Tibial artery (tissue), 4 donors: ENCODE results near the gene MLC1.

Source experiments
- DNase-seq, 2 donors: peaks; one replicate each; pipeline ENCODE4 v3.0.0-alpha.2; 2019
- H3K27ac ChIP-seq, 2 donors: fragments of 200-600 bp; sonication (generic) in 1 of 2; 1 replicate in 1 of 2; 2 replicates in 1 of 2; pipeline ENCODE4 v1.5.1; 2018 to 2019; ENCODE audit warnings: mild to moderate bottlenecking in 1 of 2
- H3K27me3 ChIP-seq, 2 donors: fragments of 200-600 bp; sonication (generic) in 1 of 2; one replicate each; pipeline versions ENCODE4 v1.5.1 to v1.6.0; 2016 to 2019
- H3K36me3 ChIP-seq, 3 donors: fragments of 200-600 bp; sonication (generic) in 2 of 3; one replicate each; pipeline ENCODE4 v1.5.1; 2016 to 2019; ENCODE audit warnings: mild to moderate bottlenecking in 2 of 3
- H3K4me1 ChIP-seq, 4 donors: fragments of 200-600 bp; sonication (generic) in 2 of 4; 1 replicate in 3 of 4; 2 replicates in 1 of 4; pipeline ENCODE4 v1.5.1; 2016 to 2019
- H3K4me3 ChIP-seq, 2 donors: fragments of 200-600 bp; sonication (generic) in 1 of 2; 1 replicate in 1 of 2; 2 replicates in 1 of 2; pipeline ENCODE4 v1.5.1; 2018 to 2019; ENCODE audit warnings: mild to moderate bottlenecking in 2 of 2
- H3K9me3 ChIP-seq, 3 donors: fragments of 200-600 bp; sonication (generic) in 1 of 3; one replicate each; pipeline ENCODE4 v1.5.1; 2016 to 2019
- intact Hi-C: fragments of 100-400 bp; cut with DNase I; formaldehyde crosslinking; loops from one replicate; pipeline ENCODE4 v1.15.0; 2023; ENCODE audit warnings: low total_unique reads
- TF ChIP-seq, protein P1 (sequence below), 2 experiments: fragments of 200-600 bp in 1 of 2; fragments of 450-650 bp in 1 of 2; IDR thresholded peaks; one replicate each; pipeline ENCODE4 v1.5.1; 2017 to 2019; ENCODE audit warnings: antibody characterized with exemption in 2 of 2, mild to moderate bottlenecking in 1 of 2, moderate library complexity in 1 of 2

The MLC1 gene

DNA sequence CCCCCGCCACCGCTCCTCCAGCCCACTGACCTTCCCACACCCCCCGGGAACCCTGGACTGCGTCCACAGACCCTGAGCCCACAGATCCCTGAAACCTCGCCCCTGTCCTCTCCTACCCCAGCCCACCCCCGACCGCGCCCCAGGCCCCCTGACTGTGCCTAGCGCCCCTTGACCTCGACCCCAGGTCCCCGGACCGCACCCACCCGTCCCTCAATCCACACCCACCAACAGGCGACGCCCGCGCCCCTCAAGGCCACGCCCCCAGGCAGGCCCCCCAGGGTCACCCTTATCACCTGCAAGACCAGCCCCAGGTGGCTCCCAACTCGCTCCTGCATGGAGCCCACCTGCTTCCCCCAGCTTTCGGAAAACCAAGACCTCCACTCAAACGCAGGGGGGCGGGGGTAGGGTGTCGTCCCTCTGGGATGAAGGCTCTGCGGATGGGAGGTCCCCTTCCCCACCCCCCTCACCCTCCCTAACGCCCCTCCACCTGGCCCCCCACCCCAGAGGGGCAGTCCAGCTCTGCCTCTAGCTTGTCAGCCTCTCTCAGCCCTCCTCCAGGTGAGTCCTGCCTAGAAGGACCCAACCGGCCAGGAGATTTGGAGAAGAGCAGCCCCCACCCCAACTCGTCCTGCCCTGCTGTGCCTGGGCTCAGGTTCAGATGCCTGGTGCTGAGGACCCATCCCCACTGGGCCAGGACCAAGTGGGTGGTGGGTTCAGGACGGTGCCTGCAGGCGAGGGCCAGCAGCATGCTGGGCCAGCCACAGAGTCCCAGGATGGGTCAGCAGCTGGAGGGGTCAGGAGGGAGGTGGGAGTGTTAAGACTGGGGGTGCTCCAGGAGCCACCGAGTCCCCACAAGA lies 69.5 kb downstream of the MLC1 start:
- no peaks in the 10 kb centered on the region for H3K9me3 ChIP-seq
- H3K4me1 ChIP-seq: peaks cover 0 to 14% (median 2%) of the 10 kb centered on the region in 4 donors
- H3K36me3 ChIP-seq: no peaks in the 10 kb centered on the region
- H3K27me3 ChIP-seq: peaks cover 4 to 72% of the 10 kb centered on the region in 2 donors
- TF ChIP-seq, protein P1, sequence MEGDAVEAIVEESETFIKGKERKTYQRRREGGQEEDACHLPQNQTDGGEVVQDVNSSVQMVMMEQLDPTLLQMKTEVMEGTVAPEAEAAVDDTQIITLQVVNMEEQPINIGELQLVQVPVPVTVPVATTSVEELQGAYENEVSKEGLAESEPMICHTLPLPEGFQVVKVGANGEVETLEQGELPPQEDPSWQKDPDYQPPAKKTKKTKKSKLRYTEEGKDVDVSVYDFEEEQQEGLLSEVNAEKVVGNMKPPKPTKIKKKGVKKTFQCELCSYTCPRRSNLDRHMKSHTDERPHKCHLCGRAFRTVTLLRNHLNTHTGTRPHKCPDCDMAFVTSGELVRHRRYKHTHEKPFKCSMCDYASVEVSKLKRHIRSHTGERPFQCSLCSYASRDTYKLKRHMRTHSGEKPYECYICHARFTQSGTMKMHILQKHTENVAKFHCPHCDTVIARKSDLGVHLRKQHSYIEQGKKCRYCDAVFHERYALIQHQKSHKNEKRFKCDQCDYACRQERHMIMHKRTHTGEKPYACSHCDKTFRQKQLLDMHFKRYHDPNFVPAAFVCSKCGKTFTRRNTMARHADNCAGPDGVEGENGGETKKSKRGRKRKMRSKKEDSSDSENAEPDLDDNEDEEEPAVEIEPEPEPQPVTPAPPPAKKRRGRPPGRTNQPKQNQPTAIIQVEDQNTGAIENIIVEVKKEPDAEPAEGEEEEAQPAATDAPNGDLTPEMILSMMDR (IDR thresholded peaks at IDR 0.05): no peak
- intact Hi-C loops: no loop called here
- DNase-seq: peak in 1 of 2 donors; percentile 57
- H3K27ac ChIP-seq: no peak overlapping the region
- no peak overlapping the region for H3K4me3 ChIP-seq

DNA sequence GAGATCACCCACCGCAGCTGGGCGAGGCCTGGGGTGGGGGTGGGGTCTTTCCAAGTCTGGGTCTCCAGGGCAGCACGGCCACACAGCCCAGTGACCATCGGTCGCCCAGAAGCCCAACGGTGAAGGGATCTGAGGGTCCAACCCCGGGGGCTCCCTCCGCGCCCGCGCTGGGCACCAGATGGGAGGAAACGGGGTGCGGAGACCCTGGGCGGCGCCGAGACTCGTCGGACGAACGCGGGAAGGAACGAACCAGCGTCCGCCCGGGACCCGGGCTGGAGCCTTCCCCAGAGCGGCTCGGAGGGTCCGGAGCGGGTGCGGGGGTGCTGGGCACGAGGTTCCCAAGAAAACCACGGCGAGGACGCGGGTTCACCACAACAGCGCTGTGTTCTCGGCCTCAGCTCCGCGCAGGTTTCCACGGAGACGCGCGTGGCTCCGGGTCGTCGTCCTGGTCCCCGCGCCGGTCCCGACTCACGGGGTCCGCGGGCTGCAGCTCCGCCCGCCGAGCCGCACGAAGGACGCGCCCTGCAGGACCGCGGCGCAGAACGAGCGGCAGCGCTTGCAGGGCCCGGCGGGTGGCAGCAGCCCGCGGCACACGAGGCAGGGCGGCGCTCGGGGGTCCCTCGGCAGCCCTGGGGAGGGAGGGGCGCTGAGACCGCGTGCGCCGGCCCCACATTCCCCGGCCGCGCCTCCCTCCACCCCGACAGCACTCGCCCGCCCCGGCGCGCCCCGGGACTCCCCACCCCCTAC lies 70.4 kb downstream of the MLC1 start:
- Histone ChIP-seq H3K9me3 (no peaks in the 10 kb centered on the region), H3K4me1 (peaks cover 0 to 19% (median 3%) of the 10 kb centered on the region in 4 donors), H3K4me3 (no peak overlapping the region), H3K36me3 (no peaks in the 10 kb centered on the region), H3K27me3 (peaks cover 4 to 81% of the 10 kb centered on the region in 2 donors), H3K27ac (no peak overlapping the region)
- TF ChIP-seq, protein P1 (IDR thresholded peaks at IDR 0.05): no peak
- intact Hi-C loops: no loop called here
- DNase-seq: peak in 1 of 2 donors; percentile 13

DNA sequence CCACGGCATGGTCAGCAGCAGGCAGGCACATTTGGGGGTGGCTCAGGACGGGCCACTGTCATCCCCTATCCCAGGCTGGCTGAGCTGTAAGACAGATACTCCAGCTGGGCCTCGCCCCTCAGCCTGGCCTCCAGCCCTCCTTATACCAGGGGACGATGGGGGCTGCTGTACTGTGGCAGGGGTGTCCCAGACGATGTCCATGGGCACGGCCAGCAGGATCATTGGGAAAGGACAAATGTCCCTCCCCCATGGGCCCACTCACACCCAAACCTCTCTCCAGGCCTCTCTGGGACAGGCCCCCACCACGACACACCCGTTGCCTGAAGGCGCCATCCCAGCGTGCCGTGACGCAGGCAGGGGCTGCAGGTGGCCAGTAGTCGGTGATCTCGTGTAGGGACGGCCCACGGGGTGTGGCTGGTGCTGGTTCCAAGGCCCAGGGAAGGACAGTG lies 71.1 kb downstream of the MLC1 start:
- Histone ChIP-seq H3K4me3 (no peak overlapping the region), H3K9me3 (no peaks in the 10 kb centered on the region), H3K27me3 (peaks cover 4 to 88% of the 10 kb centered on the region in 2 donors), H3K4me1 (peaks cover 0 to 19% (median 3%) of the 10 kb centered on the region in 4 donors), H3K36me3 (no peaks in the 10 kb centered on the region), H3K27ac (no peak overlapping the region)
- intact Hi-C loops: no loop called here
- no peak for DNase-seq
- TF ChIP-seq, protein P1 (IDR thresholded peaks at IDR 0.05): no peak

DNA sequence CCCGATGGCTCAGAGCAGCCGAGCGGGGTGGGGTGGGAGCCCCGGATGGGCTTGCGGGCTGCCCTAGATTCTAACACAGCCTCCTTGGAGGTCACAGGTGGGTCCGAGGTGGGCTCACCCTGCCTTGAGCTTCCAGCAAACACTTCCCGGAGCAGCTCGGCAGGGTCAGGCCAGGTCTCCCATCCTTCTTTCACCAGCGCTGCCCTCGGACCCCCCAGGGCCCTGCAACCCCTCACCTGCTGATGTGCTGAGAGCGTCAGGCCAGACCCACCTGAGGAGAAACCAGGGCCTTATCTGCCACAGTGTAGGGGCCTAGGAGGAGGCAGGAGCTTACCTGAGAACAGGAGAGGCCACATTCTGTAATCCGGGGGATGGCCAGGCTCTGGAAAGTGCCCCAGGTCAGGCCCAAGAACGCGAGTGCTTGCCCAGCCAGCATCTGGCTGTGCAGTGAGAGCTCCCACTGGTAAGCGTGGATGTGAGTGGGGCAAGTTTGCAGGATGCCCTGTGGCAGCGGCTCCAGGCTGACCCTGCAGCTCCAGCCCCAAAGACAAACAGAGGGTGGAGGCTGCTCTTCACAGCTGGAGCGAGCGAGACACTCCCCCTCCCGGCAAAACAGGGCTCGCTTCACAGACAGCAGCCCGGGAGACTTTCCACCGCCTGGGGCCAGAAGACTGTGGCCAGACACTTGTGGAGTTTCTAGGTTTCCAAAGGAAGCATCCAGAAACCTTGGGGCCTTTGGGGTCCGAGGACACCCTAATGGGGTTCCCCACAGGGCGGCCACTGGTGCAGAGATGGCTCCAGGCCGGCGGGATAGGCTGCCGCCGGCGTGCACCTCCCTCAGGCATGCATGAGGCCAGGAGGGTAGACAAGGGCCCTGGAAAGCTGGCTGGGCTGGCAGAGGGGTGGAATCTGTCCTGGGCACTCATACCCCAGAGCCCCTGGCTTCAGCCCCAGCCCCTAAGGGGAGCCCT lies 72.7 kb downstream of the MLC1 start, which contains the start of gene IL17REL:
IL17REL (minus strand) TSS at position 555 of the 971 bp plus-strand sequence; CDS start at position 436, 119 bp downstream.
- intact Hi-C loops: no loop called here
- H3K4me3 ChIP-seq: no peak within 1 kb of the TSS
- H3K27me3 ChIP-seq: peaks cover 4 to 93% of the 10 kb centered on the region in 2 donors
- no peak for DNase-seq
- no peak within 1 kb of the TSS for H3K27ac ChIP-seq
- H3K36me3 ChIP-seq: no peaks in the 10 kb centered on the region
- no peaks in the 10 kb centered on the region for H3K9me3 ChIP-seq
- TF ChIP-seq, protein P1 (IDR thresholded peaks at IDR 0.05): no peak
- H3K4me1 ChIP-seq: peaks cover 0 to 19% (median 3%) of the 10 kb centered on the region in 4 donors
